GM06990 (cell line): ENCODE measurements around the gene BNIP5.

Experiments used
- DNase-seq: peaks from one replicate; pipeline ENCODE4 v3.0.0-alpha.2; 2011; ENCODE audit not compliant: insufficient read length; ENCODE audit errors: extremely low read depth
- H3K27me3 ChIP-seq: replicated peaks from 2 replicates; pipeline ENCODE4 v1.6.0; 2011; ENCODE audit warnings: low read length; ENCODE audit not compliant: control insufficient read depth, insufficient read depth
- H3K36me3 ChIP-seq: 2 replicates; pipeline ENCODE4 v1.5.1; 2011; ENCODE audit warnings: low read length; ENCODE audit not compliant: control insufficient read depth, insufficient read depth
- H3K4me3 ChIP-seq: replicated peaks from 2 replicates; pipeline ENCODE4 v1.5.1; 2011; ENCODE audit warnings: low read depth, mild to moderate bottlenecking, control low read depth, low read length
- CTCF ChIP-seq: IDR thresholded peaks from 2 replicates; pipeline ENCODE4 v1.5.1; 2011; ENCODE audit warnings: low read length, control low read depth, mild to moderate bottlenecking, inconsistent platforms; ENCODE audit not compliant: insufficient read depth, poor library complexity, severe bottlenecking

Gene BNIP5

DNA sequence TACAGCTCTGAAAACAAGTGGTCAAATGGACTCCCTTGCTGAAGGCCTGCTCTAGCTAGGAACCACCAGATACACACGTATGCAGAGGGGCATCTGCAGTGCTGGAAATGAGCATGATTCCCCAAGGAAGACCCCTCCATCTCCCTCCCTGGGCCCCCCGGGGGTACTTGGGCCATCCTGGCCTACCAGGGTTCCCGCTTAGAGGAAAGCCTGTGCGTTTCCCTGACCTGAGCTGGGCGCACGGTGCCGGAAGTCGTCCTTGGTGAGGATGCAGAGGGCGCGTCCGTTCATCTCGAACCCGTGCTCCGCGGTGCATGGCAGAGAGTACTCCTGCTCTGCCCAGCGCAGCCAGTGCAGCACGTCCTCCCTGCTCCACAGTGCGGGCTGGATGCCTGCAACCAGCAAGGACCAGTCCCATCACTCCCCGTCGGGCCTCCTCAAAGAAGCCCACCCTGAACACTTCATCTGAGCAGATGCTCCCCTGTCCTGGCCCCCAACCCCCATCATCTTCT, 39.0 kb upstream of the BNIP5 start:
- Histone ChIP-seq H3K27me3 (no peaks in the 10 kb centered on the region), H3K36me3 (no peaks in the 10 kb centered on the region; the same call in 1 of the 2 replicates), H3K4me3 (no peak overlapping the region)
- no peak for DNase-seq
- no peak for TF ChIP-seq CTCF

DNA sequence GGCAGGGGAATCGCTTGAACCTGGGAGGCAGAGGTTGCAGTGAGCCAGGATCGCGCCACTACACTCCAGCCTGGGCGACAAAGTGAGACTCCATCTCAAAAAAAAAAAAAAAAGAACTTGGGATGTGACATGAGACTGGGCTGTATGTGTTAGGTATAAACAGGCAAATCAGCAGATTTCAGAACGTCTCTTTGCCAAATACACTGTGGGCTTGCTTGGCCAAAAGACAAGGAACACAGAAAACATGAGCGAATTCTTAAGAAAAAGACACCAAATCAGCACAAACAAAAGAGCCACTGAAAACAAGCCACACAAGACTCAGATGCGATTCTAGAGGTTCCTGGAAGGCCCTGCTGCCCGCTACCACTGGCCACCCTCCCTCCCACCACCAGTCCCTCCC, 38.3 kb upstream of the BNIP5 start:
- no peak overlapping the region for H3K4me3 ChIP-seq
- H3K27me3 ChIP-seq, result no peaks in the 10 kb centered on the region
- H3K36me3 ChIP-seq, result no peaks in the 10 kb centered on the region; the same call in 1 of the 2 replicates
- no peak for DNase-seq
- no peak for TF ChIP-seq CTCF

- DNase-seq, result no peak
- Histone ChIP-seq H3K27me3 (no peaks in the 10 kb centered on the region), H3K4me3 (no peak overlapping the region), H3K36me3 (no peaks in the 10 kb centered on the region; the same call in 1 of the 2 replicates)
- TF ChIP-seq CTCF, result no peak
Observed at GRCh38 chr6:36374194-36374593, 37.5 kb upstream of the BNIP5 start.

GRCh38 chr6:36373368-36374019, 36.8 kb upstream of the BNIP5 start:
- H3K27me3 ChIP-seq, result no peaks in the 10 kb centered on the region
- no peak for DNase-seq
- TF ChIP-seq CTCF, result no peak

DNA sequence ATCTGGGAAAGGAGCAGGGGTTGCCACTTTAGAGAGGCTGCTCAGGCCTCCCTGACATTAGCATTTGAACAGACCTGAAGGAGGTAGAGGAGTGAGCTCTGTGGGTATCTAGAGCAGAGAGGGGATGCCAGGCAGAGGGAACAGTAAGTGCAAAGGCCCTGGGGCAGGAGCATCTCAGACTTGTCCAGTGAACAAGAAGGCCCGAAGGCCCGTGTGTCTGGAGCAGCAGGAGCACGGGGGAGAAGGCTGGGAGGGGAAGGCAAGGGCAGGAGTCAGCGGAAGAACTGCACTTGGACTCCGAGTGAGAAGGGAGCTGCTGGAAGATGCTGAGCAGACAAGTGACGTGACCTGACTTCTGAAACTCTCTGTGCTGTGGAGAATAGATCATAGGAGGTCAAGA, 35.4 kb upstream of the BNIP5 start:
- H3K27me3 ChIP-seq, result no peaks in the 10 kb centered on the region
- no peaks in the 10 kb centered on the region; the same call in 1 of the 2 replicates for H3K36me3 ChIP-seq
- TF ChIP-seq CTCF, result no peak
- DNase-seq, result no peak
- H3K4me3 ChIP-seq, result no peak overlapping the region

More at GRCh38 chr6:36373368-36374019, 36.8 kb upstream of the BNIP5 start:
- no peak overlapping the region for H3K4me3 ChIP-seq
- no peaks in the 10 kb centered on the region; the same call in 1 of the 2 replicates for H3K36me3 ChIP-seq
